NCI-H446 (cell line): ENCODE results near the gene ATP11A.

Source experiments
- DNase-seq, 2 experiments: peaks; one replicate each; lab custom pipeline; 2025; lab: John Stamatoyannopoulos, UW

ATP11A gene

DNA sequence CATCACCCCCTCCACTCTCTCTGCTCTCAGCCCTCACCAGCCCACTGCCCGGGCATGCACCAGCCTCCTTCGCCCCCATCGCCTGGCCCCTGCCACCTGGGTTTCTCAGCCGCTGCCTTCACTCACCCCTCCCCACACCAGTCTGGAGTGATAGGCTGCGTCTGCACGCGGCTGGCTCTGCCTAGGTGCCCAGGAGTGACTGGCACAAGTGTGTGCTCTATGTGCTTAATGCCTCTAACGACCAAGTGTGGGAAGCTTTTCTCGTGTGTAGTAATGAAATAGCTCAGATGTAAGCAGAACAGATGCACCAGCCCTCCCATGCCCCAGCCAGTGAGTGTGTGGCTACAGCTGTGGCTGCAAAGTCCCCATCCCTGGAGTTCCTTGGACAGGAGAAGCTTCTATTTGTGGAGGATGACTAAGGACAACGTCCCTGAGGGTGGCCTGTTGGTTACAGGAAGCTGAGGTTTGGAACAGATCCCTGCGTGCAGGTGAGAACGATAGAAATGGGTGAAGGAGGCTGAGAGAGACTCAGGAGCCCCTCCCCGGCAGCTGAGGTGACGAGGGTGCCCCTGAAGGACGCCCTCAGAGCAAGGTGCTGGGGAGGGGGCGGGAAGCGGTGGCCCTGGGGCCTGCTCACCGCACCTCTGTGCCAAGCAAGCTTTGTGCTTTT is 35.6 kb downstream of the ATP11A start:
- no peak for DNase-seq

DNA sequence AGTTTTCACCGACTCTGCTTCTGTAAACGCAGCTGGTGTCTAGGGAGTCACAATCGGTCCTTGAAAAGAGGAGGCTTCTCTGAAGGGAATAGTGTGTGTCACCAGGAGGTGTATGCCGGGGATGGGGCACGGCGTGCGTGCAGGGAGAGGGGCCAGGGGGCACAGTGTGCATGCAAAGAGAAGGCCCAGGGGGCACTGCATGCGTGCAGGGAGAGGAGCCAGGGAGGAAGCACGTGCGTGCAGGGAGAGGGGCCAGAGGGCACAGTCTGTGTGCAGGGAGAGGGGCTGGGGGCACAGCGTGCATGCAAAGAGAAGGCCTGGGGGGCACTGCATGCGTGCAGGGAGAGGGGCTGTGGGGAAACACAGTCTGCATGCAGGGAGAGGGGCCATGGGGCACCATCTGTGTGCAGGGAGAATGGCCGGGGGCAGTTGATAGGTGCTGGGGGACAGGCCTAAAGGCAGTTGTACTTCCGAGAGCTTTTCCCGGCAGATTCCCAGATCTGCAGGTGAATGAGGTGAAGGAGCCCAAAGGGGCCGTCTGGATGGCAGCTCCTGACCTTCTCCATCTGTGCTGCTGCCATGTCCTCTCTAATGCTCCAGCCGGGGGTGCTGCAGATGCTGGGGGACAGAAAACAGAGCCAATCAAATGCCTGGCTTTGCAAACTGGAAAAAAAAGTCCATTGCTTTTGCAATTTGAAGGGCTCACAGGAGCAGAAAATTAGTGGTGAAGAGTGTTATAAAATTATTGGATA is 36.4 kb downstream of the ATP11A start:
- no peak for DNase-seq

DNA sequence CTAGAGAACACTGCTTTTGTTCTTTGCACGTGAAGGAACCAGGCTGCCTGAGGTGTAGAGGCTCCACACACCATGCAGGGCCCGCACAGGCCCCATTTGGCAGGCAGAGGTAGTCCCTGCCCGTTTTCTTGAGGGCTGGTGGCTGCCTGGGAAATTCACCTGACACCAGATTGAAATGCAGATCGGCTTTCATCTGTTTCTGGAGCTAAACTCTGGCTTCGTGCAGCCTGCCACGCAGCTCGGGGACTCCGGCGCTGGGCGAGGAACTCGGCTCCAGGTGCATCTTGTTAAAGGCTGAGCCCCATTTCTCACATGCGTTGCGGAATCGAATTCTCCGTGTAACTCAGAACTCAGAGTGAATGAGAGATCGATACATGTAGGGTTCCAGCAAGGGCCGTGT is 37.7 kb downstream of the ATP11A start:
- no peak for DNase-seq

DNA sequence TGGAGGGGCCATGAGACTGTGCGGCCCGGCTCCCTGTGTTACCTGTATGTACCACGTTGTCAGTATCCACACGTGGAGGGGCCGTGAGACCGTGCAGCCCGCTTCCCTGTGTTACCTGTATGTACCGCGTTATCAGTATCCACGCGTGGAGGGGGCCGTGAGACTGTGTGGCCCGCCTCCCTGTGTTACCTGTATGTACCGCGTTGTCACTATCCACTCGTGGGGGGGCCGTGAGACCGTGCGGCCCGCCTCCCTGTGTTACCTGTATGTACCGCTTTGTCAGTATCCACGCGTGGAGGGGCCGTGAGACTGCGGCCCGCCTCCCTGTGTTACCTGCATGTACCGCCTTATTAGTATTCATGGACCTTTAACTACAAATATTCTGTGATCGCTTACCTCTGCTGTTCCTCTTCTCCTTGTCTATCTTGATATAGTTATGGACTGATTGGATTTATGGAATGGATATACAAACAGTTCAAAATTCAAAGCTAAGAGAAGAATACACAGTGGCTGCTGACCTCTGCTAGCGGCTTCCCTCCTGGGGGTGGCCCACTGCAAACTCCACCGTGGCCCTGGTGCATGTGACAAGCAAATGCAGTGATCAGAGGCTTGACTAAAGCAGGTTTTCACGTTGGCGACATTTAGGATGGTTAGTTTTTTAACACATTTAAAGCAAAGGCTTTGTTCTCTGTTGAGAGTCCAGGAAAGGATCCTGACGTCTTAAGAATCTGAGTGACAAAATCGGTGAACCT is 38.7 kb downstream of the ATP11A start:
- no peak for DNase-seq

DNA sequence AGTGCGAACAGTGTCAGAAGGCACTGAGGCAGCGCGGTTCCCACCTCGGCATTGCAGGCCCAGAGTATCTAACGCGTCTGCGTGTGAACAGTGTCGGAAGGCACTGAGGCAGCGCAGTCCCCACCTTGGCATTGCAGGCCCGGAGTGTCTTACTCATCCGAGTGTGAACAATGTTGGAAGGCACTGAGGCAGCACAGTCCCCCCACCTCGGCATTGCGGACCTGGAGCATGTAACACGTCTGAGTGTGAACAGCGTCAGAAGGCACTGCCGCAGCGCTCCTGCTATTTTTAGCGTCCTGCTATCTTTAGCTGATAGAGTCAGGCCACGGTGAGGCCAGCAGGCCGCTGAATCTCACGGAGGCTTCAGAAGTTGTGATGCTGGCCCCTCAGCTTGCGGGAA is 39.6 kb downstream of the ATP11A start:
- DNase-seq, result no peak

DNA sequence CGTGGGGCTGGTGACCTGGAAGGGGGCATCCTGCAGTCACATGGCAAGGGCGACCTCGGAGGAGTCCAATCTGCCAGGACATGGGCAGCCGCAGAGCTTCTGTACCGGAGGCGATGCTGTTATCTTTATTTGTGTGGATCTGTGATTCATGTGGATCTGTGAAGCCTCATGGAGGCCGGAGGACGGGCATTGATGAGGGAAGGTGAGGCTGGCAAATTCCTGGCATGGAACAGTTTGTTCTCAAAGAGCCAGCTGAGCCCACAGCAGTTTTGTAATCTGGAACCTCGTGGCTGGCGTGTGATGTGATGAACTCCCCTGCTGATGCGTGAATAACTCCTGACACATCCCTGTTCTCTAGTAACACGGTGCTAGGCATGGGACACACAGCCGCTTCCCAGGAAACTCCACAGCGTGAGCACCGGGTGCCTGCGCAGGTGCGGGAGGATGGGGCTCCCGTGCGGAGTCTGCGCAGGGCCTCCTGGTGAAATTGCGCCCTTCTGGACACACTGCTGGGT is 40.4 kb downstream of the ATP11A start:
- DNase-seq, result no peak

DNA sequence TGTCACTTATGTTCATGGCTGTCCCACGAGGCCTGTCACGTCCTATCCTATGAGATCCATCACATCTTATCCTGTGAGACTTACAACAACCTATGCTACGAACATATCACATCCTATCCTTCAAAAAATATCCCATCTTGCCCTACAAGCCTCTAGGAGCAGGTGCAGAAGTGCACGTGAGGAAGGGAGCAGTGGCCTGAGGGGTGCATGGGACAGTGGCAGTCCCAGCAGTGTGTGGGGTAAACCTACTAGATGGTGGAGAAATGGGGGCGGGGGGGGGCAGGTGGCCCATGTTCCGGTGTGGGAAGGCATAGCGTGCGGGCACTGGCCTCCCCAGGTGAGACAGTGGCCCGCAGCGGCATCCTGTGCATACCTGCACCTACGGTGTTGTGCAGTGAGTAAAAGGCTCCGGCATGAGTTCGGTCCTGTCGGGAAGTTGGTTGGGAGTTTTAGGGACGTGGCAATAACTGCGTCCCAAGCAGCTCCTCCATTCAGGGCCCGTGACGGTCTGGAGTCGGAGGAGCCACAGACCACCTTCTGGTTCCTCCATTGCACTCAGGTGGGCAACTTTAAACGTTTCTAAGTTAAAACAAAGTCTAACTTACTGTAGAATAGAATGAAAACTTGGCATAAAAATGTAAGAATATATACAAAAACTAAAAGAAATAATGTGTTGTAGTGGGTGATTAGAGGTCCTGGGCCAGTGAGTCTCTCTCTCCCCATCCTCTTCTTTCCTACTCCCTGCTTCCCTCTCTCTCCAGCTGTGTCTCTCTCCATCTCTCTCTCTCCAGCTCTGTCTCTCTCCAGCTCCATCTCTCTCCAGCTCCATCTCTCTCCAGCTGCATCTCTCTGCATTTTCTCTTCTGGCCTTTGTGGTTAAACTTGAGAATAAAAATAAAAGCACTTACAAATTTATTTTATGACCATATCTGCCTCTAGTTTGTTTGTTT is 42.1 kb downstream of the ATP11A start:
- DNase-seq, result no peak

DNA sequence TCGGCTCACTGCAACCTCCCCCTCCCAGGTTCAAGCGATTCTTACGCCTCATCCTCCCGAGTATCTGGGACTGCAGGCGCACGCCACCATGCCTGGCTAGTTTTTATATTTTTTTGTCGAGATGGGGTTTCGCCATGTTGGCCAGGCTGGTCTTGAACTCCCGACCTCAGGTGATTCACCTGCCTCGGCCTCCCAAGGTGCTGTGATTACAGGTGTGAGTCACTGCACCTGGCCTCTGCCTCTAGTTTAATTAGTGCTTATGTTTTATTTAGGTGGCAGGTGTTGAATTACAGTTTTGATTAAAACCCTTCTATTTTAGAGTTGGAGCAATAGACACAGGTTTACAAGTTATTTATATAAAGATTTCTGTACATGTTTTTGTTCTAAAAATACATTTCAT is 42.8 kb downstream of the ATP11A start:
- no peak for DNase-seq

DNA sequence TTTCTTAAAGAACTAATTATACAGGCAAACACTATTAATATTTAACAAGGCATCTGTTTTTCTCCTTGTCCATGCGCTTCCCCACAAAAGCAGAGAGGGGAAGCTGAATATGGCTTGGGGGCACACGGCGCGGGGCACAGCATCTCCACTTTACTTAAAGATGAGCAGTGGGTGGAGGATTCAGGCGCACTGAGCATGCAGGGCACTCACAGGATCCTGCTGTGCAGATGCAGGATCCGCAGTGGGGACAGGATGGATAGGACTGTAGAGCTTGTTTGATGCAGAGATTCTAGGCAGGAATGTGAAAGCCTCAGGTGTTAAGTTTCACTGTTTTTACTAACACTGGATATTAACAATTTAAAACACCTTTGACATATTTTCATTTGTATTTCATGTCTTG is 43.3 kb downstream of the ATP11A start:
- DNase-seq, result no peak

DNA sequence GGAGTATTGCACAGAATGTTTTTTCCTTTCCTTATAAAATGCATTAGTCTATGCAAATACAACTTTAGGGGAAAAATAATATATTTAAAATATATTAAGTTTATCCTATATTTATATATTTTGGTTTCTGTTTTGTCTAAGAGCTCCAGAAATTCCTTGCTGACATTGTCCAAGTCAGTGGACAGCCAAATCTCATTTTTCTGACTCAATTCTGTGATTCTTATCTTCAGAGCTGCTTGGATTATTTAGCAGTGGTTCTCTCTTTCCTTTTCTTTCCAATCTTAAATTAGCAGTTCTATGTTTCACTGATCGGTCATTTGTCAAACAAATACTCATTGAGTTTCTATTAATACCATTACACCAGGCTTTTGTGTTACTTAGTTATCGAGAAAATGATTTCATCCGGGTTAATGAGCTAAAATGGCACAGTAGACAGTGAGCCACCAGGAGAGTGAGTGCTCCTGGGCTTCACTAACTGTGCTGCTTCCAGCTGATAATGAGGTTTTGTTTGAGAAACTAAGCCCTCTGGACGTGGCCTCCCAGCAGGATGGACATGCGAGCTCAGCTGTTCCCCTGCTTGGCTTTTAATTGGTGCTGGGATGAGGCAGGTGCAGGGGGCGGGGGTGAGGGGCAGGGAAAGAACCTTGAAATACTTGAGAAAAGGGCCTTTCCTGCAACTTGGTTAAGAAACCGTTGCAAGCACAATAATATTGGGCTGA is 44.0 kb downstream of the ATP11A start:
- no peak for DNase-seq

DNA sequence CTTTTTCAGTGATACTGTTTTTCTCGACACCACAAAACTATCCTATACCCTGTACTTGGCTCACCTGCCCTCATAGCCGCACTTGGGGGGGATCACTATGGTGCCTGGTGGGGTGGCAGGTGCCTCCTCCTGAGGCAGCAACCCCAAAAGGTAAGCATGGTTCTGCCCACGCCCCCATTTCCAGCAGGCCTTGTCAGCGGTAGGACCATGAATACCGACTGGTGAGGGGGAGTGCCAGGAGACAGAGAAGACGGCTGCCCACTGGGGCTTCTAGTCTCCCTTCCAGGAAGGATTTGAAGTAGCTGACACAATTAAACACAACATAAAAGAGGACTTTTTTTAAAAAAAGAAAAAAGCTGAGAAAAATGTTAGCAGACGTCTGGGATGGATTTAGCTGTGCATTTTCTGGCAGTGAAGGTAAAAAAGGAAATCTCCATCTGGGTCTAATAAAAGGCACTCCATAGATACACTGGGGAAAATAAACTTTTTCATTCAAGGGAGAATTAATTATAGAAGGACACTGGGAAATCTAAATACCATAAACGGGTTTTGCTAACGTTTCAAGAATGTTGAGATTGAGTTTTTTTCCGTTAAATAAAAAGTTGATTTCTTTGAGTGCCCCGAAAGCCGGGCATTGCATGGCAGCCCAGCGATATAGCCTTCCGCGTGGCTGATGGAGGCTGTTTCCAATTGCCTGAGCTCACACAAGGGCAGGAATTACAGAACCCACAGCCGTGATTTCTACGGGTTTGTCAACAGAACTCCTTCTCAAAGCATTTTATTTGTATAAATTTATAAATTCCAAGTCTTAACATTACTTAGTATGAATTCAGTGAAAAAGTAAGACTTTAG is 45.1 kb downstream of the ATP11A start:
- DNase-seq, result no peak

DNA sequence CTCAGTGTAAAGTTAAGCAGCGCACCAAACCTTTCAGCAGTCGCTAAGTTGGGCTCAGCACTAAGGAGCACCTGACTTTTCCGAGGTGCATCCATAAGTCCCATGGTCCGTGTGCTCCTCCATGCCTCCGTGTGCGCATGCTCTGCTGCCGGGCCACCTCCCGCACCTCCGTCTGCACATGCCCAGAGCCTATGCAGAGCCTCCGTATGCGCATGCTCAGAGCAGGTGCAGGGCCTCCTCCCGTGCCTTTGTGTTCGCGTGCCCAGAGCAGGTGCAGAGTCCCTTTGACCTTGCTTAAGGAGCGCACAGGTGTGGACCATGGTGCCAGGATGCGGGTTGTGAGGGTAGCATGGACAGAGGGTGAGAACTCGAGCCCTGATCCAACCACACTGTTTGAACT is 46.0 kb downstream of the ATP11A start:
- DNase-seq, result no peak

DNA sequence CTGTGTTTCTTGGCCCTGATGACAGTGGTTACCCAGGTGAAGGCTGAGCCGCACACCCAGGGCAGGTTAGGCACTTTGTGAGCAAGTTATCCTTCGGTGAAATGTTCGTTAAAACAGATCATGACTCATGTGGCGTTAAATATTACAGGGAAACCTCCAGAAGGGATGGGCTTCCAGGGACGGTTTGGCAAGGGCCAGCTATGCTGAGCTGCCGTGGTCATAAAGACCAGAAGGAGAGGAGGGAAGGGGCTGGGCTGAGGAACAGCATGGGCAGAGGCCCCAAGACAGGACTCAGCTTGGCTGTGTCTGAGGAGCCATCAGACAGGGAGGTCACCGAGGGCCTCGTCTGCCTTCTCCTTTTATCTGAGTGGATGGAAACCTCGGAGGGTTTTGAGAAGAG is 47.5 kb downstream of the ATP11A start:
- no peak for DNase-seq

DNA sequence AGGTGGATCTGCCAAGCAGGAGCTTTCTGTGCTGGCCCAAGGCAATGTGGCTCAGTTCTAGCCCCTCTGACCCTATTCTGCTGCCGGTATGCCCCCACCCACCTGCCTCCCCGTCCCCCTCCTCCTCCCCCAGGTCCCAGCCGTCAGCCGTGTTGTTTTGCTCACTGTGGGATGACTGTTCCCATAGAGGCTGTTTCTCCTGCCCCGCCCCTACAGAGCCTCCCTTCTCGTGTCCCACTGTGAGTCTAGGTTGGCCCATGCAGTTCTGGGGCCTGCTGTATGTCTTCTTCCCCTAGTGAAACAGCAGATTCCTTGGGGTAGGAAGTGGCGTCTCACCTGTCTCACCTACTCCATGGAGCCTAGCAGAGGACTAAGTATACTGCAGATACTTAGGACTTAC is 48.8 kb downstream of the ATP11A start:
- DNase-seq, result no peak

DNA sequence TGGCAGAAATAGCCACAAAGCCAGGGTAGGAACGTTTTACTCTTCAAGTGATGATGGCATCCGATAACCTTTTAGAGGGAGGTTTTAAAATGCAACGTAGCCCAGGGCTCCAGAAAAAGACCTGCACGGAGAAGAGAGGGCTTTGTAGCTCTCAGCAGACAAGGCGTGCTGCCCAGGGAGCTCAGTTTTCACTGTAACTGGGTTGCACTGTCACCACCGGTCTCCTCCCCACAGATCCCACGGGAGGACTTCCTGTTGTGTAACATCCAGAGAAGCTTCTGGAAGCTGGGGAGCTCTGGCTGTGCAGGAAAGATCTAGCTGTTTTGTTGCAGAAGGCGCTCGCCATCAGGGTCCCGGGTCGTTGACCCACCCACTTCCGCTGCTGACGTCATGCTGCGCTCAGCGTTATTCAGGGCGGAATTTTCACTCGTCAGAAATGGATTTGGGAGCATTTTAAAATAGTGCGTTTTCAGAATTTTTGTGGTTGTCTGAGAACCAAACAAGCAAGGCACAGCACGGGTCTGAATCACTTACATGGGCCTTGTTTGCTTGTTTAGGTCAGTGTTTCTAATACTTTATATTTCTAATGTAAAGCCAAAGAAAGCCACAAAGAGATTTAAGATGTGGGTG is 50.8 kb downstream of the ATP11A start:
- no peak for DNase-seq

DNA sequence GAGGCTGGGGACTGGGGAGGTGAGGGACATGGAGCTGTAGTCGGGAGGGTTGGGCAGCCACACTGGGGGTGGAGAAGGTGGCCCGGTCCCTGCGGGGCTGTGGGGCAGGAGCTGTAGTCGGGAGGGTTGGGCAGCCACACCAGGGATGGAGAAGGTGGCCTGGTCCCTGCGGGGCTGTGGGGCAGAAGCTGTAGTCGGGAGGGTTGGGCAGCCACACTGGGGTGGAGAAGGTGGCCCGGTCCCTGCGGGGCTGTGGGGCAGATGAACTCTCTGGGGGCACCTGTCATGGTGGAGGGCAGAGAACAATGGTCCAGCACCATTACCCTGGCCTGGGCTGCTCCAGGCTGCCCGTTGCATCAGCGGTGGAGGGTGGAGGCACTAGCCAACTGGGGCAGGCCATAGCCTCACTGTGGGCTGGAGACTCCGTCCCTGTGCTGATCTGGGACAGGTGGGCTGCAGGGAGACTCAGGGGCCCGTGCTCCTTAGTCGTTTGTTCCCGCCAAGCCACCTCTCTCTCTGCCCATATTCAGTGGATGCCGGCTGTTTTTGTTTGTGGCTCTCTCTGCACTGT is 51.4 kb downstream of the ATP11A start:
- no peak for DNase-seq

DNA sequence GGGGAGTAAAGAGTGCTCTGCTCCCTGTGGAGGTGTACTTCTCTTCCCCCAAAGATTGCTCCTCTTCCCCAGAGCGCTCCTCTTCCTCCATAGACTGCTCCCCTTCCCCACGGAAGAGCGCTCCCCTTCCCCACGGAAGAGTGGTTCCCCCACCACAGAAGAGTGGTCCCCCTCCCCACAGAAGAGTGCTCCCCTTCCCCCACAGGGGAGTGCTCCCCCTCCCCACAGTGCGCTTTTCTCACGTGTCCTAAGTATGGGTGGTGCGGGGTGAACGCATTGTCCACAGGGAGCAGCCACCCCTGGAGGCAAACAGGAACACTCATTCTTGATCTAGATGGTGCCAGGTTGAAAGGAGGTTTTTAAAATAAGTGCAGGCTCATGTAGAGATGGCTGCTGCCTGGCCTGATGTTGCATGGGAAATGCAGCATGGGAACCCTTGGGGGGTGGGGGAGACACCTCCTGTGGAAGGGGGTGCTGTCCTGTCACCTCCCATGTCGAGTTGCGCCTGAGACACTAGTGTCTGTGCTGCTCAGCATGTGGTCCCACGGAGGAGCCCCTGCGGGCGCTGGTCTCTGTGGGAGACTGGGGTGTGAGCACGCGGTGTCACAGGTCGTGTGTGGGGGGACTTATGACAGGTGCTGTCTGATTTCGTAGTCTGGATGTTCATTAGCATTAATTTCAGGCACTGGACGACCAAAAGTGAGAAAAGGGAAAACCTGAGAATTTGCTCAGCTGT is 52.2 kb downstream of the ATP11A start:
- DNase-seq, result no peak

DNA sequence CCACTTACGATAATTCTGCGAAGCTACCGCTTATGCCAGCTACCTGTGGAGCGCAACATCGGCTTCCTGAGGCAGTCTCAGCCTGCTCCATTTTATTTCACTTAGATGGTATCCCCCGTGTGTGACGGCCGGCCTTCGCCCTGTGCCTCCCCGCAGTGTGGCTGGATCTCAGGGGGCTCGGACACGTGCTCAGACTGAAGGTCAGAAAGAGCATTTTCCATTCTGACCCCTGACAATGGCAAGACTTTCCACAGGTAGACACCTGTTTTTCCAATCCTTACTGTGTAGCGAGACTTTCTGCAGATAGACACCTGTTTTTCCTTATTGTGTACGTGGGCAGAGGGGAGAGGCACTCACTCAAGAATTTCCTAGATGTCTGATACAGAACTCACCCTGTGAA is 52.7 kb downstream of the ATP11A start:
- no peak for DNase-seq
